GM10248 (cell line): ENCODE measurements around the gene THSD7A.

Source experiments
- CTCF ChIA-PET: fragments of 300-600 bp; sonication (Branson Sonifier 250); formaldehyde crosslinking; extraction: SDS; loops from one replicate; lab custom pipeline; 2021; ENCODE audit warnings: antibody characterized with exemption; lab: Yijun Ruan, JAX
- POLR2A ChIA-PET: fragments of 350-650 bp; sonication (Branson Sonifier 250); formaldehyde crosslinking; extraction: SDS; loops from one replicate; lab custom pipeline; 2020; ENCODE audit warnings: antibody characterized with exemption; lab: Yijun Ruan, JAX
- DNase-seq: peaks from one replicate; pipeline ENCODE4 v3.0.0; 2012; ENCODE audit errors: extremely low spot score
- CTCF ChIP-seq: IDR thresholded peaks from 2 replicates; pipeline ENCODE4 v1.5.1; 2012; ENCODE audit warnings: mild to moderate bottlenecking, low read depth; ENCODE audit errors: extremely low read depth, missing control alignments, control extremely low read depth

The THSD7A gene

DNA sequence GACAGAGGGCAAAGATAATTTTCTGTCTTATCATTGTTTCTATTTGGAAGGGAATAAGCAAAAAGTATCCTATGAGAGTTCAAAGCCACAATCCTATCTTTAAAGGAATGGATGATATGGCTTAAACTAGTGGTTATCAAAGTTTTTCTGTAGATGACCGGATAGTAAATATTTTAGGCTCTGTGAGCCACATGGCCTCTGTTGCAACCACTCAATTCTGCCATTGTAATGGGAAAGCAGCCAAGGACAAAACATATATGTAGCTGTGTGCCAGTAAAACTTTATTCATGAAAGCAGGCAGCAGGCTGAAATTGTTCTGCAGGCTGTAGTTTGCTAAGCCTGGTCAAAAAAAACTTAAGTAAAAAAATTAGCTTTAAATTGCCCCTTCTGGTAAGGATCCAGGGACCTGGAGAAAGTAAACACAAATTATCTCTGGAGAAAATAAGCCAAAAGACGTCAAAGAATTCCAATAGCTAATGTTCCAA, 73.3 kb downstream of the THSD7A start:
- TF ChIP-seq CTCF: no peak
- ChIA-PET CTCF (no interaction called here), POLR2A (no interaction called here)
- no peak for DNase-seq

DNA sequence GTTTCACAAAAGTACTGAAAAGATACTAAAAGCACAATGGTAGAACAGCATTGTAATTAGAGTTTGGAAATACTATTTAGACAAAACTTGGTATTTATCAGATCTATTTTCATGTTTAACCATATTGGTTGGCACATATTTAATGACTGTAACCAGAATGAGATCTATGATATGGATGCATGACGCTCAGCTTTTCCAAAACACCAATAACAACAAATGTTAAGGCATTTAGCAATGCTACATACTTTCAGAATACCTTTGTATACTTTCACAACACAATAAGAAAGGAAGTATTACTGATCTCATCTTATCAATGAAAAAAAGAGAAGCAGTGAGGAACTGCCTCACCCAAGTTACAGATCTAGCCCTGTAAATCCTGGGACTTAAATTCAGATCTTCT, 74.8 kb downstream of the THSD7A start:
- TF ChIP-seq CTCF: no peak
- DNase-seq: no peak
- CTCF ChIA-PET: no interaction called here
- POLR2A ChIA-PET: no interaction called here

GRCh38 chr7:11754933-11755332, 77.1 kb downstream of the THSD7A start:
- ChIA-PET CTCF (no interaction called here), POLR2A (no interaction called here)
- no peak for DNase-seq
- TF ChIP-seq CTCF: no peak

GRCh38 chr7:11754123-11754522, 77.9 kb downstream of the THSD7A start:
- CTCF ChIA-PET: no interaction called here
- TF ChIP-seq CTCF: no peak
- POLR2A ChIA-PET: no interaction called here
- DNase-seq: no peak

DNA sequence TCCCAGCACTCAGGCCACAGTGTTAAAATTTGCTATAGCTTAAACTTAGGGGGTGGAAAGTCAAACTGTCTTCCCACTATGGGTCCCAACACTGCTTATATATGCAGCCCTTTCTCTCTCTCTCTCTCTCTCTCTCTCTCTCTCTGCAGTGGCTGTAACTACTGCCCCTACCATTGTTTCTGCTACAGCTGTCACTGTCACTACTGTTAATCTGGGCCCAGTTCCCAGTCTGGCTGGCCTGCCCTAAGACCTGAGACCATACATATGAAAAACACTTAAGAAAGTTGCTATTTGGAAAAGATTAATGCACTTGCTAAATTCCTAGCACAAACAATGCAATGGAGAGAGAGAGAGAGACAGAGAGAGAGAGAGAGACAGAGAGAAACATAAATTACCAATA, 78.6 kb downstream of the THSD7A start:
- no peak for TF ChIP-seq CTCF
- CTCF ChIA-PET: no interaction called here
- no peak for DNase-seq
- POLR2A ChIA-PET: no interaction called here

GRCh38 chr7:11751807-11752389, 80.1 kb downstream of the THSD7A start:
- CTCF ChIA-PET: interaction anchor here (1.0 kb wide), 1 partner anchor 60 kb away, joined by 3 read pairs; no protein-coding TSS in a partner anchor
- TF ChIP-seq CTCF: no peak
- no peak for DNase-seq
- POLR2A ChIA-PET: no interaction called here

DNA sequence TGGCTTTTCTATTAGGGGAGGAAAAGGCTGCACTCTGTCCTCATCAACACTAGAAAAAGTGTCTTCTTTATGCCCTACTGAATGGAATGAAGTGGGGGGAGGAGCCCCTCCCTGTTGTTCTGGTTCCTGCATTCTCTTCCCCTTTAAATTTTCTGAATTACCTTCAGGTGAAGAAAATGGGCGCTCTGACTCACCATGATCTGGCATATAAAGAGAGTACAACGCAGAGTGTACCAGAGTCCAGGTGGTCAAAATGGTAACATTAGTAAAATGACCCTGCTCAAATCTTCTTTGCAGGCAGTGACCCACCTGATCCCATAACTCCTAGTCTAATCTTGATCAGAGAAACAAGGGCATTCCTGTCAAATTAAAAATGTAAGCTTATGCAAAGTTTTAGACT, 80.7 kb downstream of the THSD7A start:
- POLR2A ChIA-PET: no interaction called here
- no peak for TF ChIP-seq CTCF
- CTCF ChIA-PET: interaction anchor here (1.0 to 1.5 kb wide), 2 partner anchors 33 to 60 kb away, joined by 3 read pairs; no protein-coding TSS in a partner anchor
- DNase-seq: no peak
